ENCODE data around the gene TTC21A.

DNA sequence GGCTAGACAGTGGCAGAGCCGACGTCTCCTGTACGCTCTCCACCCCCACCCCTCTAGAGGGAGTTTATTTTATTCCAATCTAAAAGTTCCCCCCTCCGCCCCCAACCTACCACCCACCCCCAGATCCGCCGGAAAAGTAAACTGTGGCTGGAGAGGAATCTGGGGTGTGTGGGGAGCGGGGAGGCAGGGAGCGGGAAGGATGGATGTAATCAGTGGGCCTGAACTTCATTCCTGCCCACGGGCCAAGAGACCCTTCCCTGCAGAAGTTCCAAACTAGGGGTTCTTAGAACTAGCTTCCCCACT is 46.4 kb downstream of the TTC21A start:
- TF ChIP-seq, protein P1, sequence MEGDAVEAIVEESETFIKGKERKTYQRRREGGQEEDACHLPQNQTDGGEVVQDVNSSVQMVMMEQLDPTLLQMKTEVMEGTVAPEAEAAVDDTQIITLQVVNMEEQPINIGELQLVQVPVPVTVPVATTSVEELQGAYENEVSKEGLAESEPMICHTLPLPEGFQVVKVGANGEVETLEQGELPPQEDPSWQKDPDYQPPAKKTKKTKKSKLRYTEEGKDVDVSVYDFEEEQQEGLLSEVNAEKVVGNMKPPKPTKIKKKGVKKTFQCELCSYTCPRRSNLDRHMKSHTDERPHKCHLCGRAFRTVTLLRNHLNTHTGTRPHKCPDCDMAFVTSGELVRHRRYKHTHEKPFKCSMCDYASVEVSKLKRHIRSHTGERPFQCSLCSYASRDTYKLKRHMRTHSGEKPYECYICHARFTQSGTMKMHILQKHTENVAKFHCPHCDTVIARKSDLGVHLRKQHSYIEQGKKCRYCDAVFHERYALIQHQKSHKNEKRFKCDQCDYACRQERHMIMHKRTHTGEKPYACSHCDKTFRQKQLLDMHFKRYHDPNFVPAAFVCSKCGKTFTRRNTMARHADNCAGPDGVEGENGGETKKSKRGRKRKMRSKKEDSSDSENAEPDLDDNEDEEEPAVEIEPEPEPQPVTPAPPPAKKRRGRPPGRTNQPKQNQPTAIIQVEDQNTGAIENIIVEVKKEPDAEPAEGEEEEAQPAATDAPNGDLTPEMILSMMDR (conservative IDR thresholded peaks at IDR 0.05 in 1 of 2, IDR thresholded peaks at IDR 0.05 in 1 of 2; ENCODE audit: low read depth in 1 of 2, low read length in 2 of 2): no peak
- no peak for TF ChIP-seq EZH2 (IDR thresholded peaks at IDR 0.05; ENCODE audit: low read length, missing control alignments)

Measured in fibroblast of lung (primary cell).